GM18519 (cell line): Measurements from ENCODE around the gene TIMM22.

Experiments used
- ATAC-seq: cut with Tn5 transposase; IDR thresholded peaks from one replicate; pipeline ENCODE4 v1.9.1; 2021; ENCODE audit warnings: mild to moderate bottlenecking, moderate library complexity; ENCODE audit not compliant: unreplicated experiment, low FRiP score

The TIMM22 gene

DNA sequence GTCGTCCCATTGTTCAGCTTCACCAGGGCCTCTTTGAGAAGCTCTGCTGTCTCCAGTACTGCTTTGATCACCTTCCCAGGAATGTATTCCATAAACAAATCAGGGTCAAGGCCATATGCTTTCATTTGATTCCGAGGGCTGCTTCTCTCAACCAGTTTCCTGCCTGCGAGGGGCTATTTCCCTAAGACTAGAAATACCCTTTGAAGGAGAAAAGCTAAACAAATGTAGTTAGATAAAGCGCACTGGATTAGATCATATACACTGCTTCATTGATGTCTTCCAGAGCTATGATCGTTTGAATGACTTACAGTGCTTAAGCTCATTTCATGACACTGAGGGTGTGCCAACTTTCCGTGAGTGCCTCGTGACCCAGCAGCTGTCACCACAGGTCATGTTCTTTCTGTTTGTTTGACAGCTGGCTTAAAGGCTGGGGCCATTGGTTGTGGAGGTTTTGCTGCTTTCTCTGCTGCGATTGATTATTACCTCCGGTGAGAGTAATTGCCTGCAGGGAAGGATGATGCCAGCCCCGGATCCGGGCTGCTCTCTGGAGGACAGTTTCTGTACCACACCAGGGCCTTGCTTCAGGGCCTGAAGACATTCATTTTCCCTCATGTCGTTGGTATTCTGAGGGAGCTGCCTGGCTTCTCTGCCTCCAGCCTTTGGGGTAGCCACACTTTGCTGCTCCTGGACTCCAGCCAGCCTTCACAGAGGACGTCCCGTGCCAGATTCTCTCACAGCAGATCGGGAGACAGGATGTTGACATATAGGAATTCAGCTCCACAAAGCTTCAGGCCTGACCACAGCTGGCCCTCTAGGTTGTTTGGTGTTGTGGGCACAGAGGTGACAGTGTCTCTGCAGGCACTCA, 3.9 kb downstream of the TIMM22 start:
- ATAC-seq: no peak

- no peak for ATAC-seq
Observed at GRCh38 chr17:1001640-1002411, 4.9 kb downstream of the TIMM22 start.

GRCh38 chr17:1002412-1002753, 5.5 kb downstream of the TIMM22 start:
- ATAC-seq: no peak

DNA sequence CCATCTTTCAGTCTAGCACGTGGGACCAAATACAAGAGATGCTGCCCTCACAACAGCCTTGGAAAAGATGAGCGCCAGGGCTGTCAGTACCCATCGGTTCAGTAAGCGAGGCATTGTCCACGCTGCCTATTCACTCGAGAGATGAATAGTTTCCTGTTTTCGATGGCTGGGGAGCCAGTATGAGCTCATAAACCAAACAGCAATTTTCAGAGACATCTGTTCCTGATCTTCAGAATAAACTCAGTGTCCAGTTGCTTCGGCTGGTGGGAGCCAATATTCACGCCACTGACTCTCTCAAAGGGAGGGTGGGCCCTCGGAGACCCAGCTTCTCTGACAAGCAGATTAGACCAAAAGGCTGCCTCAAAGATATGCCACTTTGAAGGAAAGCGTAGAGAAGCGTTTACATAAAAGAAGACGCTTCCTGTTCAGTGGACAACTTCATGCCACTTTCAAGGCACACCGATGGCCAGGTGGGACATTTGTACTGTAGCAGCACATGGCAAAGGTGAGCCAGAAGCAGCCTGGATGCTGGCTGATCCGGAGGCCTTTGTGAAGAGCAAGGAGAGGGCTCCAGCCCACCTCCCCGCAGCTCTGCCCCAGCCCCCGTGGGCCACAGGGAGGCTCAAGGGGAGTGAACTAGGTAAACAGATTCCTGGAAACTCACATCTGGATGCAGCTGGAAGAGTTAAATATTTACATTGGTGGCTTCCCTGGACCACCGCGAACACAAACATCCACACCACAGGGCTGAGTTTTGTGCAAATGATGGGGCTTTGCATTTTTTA, 6.0 kb downstream of the TIMM22 start:
- no peak for ATAC-seq

- ATAC-seq: no peak
Observed at GRCh38 chr17:1003633-1003971, 6.7 kb downstream of the TIMM22 start.

DNA sequence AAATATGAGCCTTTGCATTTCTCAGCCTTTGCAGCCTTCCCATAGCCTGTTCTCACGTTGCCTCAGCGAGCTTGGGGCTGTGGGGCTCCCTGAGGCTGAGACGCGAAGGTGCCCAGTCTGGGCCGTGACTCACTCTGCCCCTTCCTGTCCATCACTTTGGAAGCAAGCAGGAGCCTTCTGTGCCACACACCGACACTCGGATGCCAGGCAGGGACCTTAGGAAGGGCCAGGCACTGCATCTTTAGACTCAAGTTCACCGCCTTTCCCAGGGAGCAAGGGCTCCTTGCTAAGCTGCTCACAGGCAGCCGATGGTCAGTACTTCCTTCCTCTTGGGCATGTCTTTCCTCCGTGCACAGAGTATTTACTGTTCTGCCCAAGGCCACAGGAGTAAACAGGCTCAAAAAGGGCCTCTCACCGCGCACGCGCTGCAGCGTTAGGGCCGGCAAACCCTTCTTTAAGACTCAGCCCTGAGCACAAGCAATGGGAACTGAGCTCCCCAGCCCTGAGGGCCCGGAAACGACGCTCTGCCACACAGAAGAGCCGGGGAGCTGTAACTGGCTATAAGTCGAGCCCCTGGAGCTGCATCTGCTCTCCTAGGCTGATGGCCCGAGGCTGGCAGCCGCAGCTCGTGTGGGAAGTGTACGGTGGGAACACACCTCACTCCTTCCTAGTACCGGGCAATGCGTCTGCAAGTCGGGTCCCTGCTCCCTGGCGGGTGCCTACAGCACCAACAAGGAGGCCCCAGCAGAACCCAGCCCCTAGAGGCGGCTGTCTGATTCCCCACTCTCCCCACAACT, 7.2 kb downstream of the TIMM22 start:
- ATAC-seq: no peak

GRCh38 chr17:1004769-1005295, 7.9 kb downstream of the TIMM22 start:
- ATAC-seq: no peak

DNA sequence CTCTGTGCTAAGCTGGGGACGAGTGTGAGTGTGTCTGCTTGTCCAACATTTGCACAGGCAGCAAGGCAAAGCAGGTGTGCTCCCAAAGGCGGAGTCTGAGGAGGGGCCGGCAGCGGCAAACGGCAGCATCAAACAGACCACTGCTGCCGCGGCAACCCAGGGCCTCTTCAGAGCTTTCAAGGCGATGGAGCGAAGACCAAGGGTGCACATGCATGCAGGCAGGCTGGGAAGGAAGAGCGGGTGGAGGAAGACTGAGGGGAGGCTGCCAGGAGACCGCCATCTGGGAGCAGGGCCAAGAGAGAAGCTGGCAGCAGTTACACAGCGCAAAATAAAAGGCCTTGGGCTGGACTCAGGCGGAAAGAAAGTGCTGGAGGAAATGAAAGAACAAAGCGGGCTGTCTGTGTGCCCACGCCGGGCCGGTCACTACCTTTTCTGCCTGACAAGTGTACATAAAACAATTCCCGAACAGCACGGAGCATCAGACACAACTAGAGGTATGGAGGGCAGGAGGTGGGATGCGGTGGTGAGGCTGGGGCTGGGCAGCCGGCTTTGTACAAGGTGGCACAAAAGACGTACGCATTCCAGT, 8.5 kb downstream of the TIMM22 start:
- no peak for ATAC-seq

- no peak for ATAC-seq
Observed at GRCh38 chr17:1006054-1006453, 9.1 kb downstream of the TIMM22 start.

DNA sequence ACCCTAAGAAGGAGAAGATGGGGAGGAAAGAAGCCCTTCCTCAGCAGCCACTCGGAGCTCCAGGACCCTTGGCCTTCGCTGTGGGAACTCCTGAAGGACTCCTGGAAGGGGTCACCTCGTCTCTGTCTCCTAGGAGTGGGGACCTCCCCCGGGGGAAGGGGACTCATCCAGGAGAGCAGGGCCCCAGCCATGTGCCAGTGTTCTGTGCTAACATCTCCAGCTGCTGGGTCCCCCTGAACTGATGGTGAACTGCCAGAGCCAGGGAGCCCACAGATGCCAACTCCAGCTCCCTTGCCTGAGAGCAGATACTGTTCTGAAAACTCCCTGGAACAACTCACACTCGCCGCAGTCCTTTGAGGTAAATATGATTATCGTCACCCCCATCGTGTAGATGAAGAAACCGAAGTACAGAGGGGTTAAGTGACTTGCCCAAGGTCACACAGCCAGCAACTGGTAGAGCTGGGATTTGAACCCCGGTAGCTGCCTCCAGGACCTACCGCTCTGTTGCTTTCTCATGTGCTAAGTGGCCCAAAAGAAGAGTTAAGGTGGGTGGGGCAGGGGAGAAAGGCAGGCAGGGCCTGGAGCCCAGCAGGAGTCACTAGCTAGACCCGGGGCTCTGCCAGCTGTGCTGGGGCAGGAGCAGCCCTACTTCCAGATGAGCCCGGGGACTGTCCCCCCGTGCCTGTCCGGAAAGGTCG, 10.5 kb downstream of the TIMM22 start:
- ATAC-seq: no peak

DNA sequence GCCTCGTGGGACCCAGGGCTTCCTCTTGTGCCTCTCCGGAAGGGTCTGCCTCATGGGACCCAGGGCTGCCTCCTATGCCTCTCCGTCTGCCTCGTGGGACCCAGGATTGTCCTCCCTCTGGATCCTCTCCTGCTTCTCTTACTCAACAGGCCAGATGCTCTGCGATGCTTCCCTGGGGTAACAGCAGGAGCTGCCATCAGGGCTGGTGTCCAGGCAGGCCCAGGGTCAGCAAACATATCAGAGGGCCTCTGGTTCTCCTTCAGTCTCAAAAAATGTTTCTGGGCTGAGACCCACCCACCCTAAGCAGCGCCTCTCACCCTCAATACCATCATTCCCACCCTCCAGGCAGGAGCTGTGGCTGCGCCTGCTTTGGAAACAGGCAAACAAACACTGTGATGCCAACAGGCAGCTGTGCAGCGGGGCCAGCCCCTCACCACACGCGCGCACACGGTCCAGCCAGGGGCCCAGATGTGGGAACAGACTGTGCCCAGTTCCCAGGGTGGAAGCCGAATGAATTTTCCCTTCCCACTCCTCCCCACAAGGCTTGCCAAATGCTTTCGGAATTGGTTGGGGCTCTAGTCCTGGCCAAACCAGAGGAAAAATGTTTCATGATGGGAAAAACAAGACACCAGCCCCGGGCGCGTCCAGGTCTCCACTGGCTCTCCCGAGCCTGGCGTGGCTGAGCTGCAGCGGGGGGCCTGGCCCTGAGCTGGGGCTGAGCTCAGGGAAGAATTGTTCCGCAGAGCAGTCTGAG, 11.3 kb downstream of the TIMM22 start:
- ATAC-seq: no peak

DNA sequence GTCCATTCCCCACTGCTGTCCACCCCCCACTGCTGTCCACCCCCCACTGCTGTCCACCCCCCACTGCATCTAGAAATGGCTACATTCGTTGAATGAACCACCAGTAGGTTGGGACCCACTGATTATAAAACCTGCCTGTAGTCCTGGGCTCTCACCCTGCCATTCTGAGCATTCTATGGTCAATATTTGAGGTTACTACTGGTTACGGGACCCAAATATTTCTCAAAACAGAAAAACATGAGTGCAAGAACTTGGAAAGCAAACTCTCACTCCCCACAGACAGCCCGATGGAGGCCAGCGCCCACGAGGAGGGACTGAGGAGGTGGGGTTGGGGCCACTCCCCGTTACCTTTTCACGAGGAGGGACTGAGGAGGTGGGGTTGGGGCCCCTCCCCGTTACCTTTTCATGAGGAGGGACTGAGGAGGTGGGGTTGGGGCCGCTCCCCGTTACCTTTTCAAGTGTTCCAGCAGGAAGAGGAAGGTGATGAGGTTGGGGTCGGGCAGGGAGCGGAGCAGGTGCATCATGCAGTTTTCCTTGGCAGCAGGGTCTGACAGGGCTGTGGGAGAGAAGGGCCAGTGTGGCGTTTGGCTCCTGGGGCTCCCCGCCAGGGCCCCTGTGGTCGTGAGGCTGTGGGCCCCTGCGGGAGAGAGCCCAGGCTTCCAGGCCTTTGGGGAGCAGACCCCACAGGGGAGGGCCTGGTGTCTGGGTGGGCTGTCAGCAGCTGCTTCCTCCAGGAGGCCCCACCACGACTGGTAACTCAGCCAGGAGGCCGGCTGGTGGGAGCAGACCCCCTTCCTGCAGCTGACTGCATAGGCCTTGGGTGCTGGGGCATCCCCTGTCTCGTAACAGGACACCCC, 12.5 kb downstream of the TIMM22 start:
- no peak for ATAC-seq

DNA sequence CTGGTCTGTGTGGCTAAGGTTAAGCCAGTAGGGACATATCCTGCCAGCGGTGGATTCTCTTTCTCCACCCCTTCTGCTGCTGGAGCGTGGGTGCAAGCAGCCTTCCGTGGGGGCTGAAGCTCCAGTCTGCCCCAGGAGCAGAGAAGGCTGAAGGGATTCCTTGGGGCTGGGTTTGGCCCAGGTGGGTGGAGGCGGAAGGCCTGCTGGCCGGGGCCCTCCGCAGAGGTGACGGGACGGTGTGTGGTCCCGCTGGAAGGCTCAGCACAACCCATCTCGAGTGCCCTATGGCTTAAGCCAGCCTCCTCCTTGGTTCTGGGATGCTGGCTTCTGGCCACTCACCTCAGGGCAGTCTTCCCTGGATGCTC, 13.1 kb downstream of the TIMM22 start:
- no peak for ATAC-seq

GRCh38 chr17:1010586-1010985, 13.7 kb downstream of the TIMM22 start:
- ATAC-seq: no peak

DNA sequence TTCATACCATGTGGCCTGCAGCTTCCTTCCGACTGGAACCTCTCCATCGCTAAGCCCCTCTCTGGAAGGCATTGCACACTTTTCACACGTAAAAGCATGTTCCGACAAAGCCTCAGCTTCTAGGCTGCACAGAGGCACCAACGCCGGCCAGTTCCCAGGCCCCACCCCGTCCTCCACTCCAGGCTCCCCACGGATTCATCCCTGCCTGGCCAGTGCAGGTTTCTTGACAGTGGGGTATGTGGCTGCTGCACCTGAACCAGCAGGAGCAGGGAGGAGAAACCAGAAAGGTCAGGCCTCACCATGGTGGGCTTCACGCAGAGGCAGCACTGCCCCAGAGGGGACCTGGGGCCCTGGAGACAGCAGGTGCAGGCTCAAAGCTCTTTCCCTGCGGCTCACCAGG, 14.2 kb downstream of the TIMM22 start:
- ATAC-seq: no peak

DNA sequence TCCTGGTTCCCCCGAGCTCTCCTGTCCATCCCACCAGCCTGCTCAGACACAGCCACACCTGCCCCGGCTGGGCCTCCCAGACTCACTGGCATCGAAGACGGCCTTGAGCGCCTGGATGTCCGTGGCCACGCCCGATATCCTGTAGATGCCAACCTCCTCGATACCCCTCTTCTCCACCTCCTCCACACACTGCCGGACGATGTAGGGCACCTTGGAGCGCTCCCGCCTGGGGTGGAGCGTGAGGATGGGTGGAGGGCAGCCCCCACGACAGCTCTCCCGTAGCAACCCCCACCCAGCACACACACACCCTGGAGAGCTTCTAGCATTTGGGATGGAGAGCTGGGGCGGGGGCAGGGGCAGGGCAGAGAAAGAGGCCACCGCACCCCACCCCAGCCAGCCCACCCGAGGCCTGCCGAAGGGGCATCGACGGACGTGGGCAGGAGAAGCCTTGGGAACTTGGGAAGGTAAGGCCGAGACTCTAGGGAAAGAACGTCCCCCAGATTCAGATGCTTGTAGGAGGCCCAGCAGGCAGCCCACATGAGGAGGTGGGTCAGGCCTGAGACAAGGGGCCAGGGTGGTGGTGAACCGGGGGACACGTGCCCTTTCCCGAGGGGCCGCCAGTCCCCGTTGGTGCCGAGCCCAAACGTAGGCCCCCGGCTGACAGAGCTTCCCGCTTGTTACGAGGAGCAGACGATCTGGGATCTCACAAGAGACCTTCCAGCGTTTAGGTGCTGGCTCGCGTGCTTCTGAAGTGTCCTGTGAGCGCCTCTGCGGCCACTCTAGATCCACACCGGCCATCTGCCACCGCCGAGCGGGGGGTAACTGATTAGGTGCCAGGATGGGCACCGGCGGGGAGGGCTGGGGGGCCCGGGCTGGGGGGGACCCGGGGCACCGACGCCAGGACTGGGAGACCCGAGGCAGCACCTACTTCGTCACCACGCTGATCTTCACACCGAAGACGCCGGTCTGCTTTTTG, 15.1 kb downstream of the TIMM22 start:
- ATAC-seq: no peak
